ENCODE results near the gene IQGAP3. TPM values are rescaled to one million over a fixed set of nuclear protein-coding genes. Genes with fewer than 3 reads are reported as not detected.

The IQGAP3 gene
- total and polyA plus RNA-seq, 11 donors = 0.09 to 5.1 (median 0.25) TPM

DNA sequence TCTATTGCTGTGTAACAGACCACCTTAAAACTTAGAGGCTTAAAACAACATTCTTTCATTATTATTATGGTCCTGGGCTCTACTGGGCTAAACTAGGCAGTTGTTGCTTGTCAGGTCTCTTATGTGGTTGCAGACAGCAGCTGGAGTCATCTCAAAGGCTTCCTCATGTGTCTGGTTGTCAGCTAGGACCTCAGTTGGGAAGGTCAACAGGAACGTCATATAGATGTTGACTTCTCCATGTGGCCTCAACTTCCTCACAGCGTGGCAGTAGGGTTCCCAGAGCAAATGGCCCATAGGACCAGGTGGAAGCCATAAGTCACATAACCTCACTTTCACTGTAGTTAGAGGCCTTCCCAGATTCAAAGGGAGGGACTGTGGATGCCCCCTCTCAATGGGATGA lies 56.4 kb downstream of the IQGAP3 start:
- peak in 2 of 4 donors; percentile 10 to 18 for ATAC-seq
- no peak overlapping the region for H3K27ac ChIP-seq
- 38 to 82% (median 50%) methylated on average over 2 of the region's 2 CpGs for WGBS, 4 donors
- no peak overlapping the region for H3K4me3 ChIP-seq
- no peak for TF ChIP-seq POLR2A (IDR thresholded peaks at IDR 0.05)
- TF ChIP-seq, protein P1, sequence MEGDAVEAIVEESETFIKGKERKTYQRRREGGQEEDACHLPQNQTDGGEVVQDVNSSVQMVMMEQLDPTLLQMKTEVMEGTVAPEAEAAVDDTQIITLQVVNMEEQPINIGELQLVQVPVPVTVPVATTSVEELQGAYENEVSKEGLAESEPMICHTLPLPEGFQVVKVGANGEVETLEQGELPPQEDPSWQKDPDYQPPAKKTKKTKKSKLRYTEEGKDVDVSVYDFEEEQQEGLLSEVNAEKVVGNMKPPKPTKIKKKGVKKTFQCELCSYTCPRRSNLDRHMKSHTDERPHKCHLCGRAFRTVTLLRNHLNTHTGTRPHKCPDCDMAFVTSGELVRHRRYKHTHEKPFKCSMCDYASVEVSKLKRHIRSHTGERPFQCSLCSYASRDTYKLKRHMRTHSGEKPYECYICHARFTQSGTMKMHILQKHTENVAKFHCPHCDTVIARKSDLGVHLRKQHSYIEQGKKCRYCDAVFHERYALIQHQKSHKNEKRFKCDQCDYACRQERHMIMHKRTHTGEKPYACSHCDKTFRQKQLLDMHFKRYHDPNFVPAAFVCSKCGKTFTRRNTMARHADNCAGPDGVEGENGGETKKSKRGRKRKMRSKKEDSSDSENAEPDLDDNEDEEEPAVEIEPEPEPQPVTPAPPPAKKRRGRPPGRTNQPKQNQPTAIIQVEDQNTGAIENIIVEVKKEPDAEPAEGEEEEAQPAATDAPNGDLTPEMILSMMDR (IDR thresholded peaks at IDR 0.05) = no peak
- intact Hi-C loops (cut with DNase I) = loop anchor here in 2 of 10 donors (5.0 to 10.0 kb wide), 2 partner anchors 49 to 51 kb away; no protein-coding TSS in a partner anchor
- H3K36me3 ChIP-seq = no peaks in the 10 kb centered on the region
- no peak for DNase-seq
- H3K4me1 ChIP-seq = peaks cover 0 to 7% (median under 1%) of the 10 kb centered on the region in 12 donors
- H3K27me3 ChIP-seq = no peaks in the 10 kb centered on the region
- H3K9me3 ChIP-seq = no peaks in the 10 kb centered on the region

GRCh38 chr1:156513185-156513584 lies 59.2 kb downstream of the IQGAP3 start:
- no peaks in the 10 kb centered on the region for H3K36me3 ChIP-seq
- H3K27ac ChIP-seq = peak overlapping the region in 1 of 12 donors; percentile 35
- no peak overlapping the region for H3K4me3 ChIP-seq
- DNase-seq (no peak), ATAC-seq (no peak)
- no peak for TF ChIP-seq POLR2A (IDR thresholded peaks at IDR 0.05)
- TF ChIP-seq, protein P1 (IDR thresholded peaks at IDR 0.05) = no peak
- no peaks in the 10 kb centered on the region for H3K9me3 ChIP-seq
- intact Hi-C loops (cut with DNase I) = loop anchor here in 3 of 10 donors (5.0 to 10.0 kb wide), 2 partner anchors 52 to 69 kb away; no protein-coding TSS in a partner anchor
- 77 to 85% (median 81%) methylated on average over 9 of the region's 9 CpGs for WGBS, 4 donors
- peaks cover 3 to 35% (median 20%) of the 10 kb centered on the region in 12 donors for H3K4me1 ChIP-seq
- no peaks in the 10 kb centered on the region for H3K27me3 ChIP-seq

GRCh38 chr1:156511644-156512043 lies 60.7 kb downstream of the IQGAP3 start:
- TF ChIP-seq POLR2A (IDR thresholded peaks at IDR 0.05) = no peak
- TF ChIP-seq, protein P1 (IDR thresholded peaks at IDR 0.05) = no peak
- peaks cover 3 to 38% (median 25%) of the 10 kb centered on the region in 12 donors for H3K4me1 ChIP-seq
- peak overlapping the region in 9 of 12 donors; percentile 88 to 100 (median 99) for H3K27ac ChIP-seq
- intact Hi-C loops (cut with DNase I) = loop anchor here in 3 of 10 donors (5.0 to 10.0 kb wide), 2 partner anchors 53 to 71 kb away; no protein-coding TSS in a partner anchor
- 84 to 89% (median 86%) methylated on average over 7 of the region's 7 CpGs for WGBS, 4 donors
- DNase-seq (no peak), ATAC-seq (no peak)
- no peaks in the 10 kb centered on the region for H3K36me3 ChIP-seq
- no peaks in the 10 kb centered on the region for H3K9me3 ChIP-seq
- H3K4me3 ChIP-seq = no peak overlapping the region
- no peaks in the 10 kb centered on the region for H3K27me3 ChIP-seq

GRCh38 chr1:156510709-156511108 lies 61.7 kb downstream of the IQGAP3 start:
- no peaks in the 10 kb centered on the region for H3K9me3 ChIP-seq
- H3K36me3 ChIP-seq = no peaks in the 10 kb centered on the region
- intact Hi-C loops (cut with DNase I) = loop anchor here in 3 of 10 donors (5.0 to 10.0 kb wide), 2 partner anchors 54 to 72 kb away; no protein-coding TSS in a partner anchor
- no peaks in the 10 kb centered on the region for H3K27me3 ChIP-seq
- TF ChIP-seq POLR2A (IDR thresholded peaks at IDR 0.05) = no peak
- TF ChIP-seq, protein P1 (IDR thresholded peaks at IDR 0.05) = no peak
- DNase-seq = peak; percentile 81 to 95 (median 86)
- peak; percentile 66 to 79 (median 74) for ATAC-seq
- peak overlapping the region; percentile 60 to 100 (median 98) for H3K27ac ChIP-seq
- no peak overlapping the region for H3K4me3 ChIP-seq
- WGBS, 4 donors = 36 to 47% (median 42%) methylated on average over 10 to 13 of the region's 13 CpGs
- peaks cover 3 to 46% (median 33%) of the 10 kb centered on the region in 12 donors for H3K4me1 ChIP-seq
